ENCODE results near the gene FBXL20. TPM values are rescaled to one million over a fixed set of nuclear protein-coding genes. Genes with fewer than 3 reads are reported as not detected.

Gene FBXL20
- total and polyA plus RNA-seq, 2 experiments from 2014 or later: 9.7 to 11.3 TPM

GRCh38 chr17:39365242-39365641 lies 36.2 kb downstream of the FBXL20 start:
- 2% methylated on average over 4 of the region's 4 CpGs for whole genome bisulfite sequencing, 2 experiments (ENCODE audit: low coverage in 1 of 2, low lambda C conversion rate in 2 of 2, missing lambda C conversion rate in 2 of 2)
- Histone ChIP-seq H3K27me3 (replicated peaks; ENCODE audit: insufficient read depth) (no peaks in the 10 kb centered on the region), H4K20me1 (ENCODE audit: insufficient read depth) (no peaks in the 10 kb centered on the region), H3K27ac (peak overlapping the region; percentile 74), H3K9ac (peak overlapping the region; percentile 52), H2AFZ (peak overlapping the region; percentile 40), H3K9me2 (ENCODE audit: insufficient read depth) (no peaks in the 10 kb centered on the region), H3K4me2 (ENCODE audit: unreplicated experiment) (peak overlapping the region; percentile 77), H3K36me3 (ENCODE audit: low read depth) (no peaks in the 10 kb centered on the region), H3K4me3 (peak overlapping the region; percentile 61), H3K9me3 (ENCODE audit: low read depth) (no peaks in the 10 kb centered on the region), H3F3A (ENCODE audit: insufficient read depth) (peaks cover 37% of the 10 kb centered on the region), H3K4me1 (ENCODE audit: insufficient read depth) (peaks cover 31% of the 10 kb centered on the region), H3K79me2 (ENCODE audit: insufficient read depth) (peaks cover 70% of the 10 kb centered on the region)
- DNase-seq: peak; percentile 88
- TF ChIP-seq EZH2phosphoT487 (IDR thresholded peaks at IDR 0.05; ENCODE audit: insufficient read depth, low read depth) (no peak), EZH2 (IDR thresholded peaks at IDR 0.05; ENCODE audit: insufficient read depth, poor library complexity, severe bottlenecking) (no peak)
- in situ Hi-C loops (cut with MboI): no loop called here

GRCh38 chr17:39364236-39365025 lies 37.0 kb downstream of the FBXL20 start:
- DNase-seq: peak; percentile 60
- H3K9ac ChIP-seq: peak overlapping the region; percentile 52
- peaks cover 37% of the 10 kb centered on the region for H3F3A ChIP-seq (ENCODE audit: insufficient read depth)
- H3K36me3 ChIP-seq (ENCODE audit: low read depth): no peaks in the 10 kb centered on the region
- H3K27me3 ChIP-seq (replicated peaks; ENCODE audit: insufficient read depth): no peaks in the 10 kb centered on the region
- 43 to 45% methylated on average over 8 of the region's 8 CpGs for WGBS, 2 experiments (ENCODE audit: low coverage in 1 of 2, low lambda C conversion rate in 2 of 2, missing lambda C conversion rate in 2 of 2)
- in situ Hi-C loops (cut with MboI): no loop called here
- peak overlapping the region; percentile 61 for H3K4me3 ChIP-seq
- H3K4me2 ChIP-seq (ENCODE audit: unreplicated experiment): peak overlapping the region; percentile 77
- peak overlapping the region; percentile 74 for H3K27ac ChIP-seq
- no peaks in the 10 kb centered on the region for H3K9me3 ChIP-seq (ENCODE audit: low read depth)
- no peak for TF ChIP-seq EZH2 (IDR thresholded peaks at IDR 0.05; ENCODE audit: insufficient read depth, poor library complexity, severe bottlenecking)
- peaks cover 72% of the 10 kb centered on the region for H3K79me2 ChIP-seq (ENCODE audit: insufficient read depth)
- no peaks in the 10 kb centered on the region for H4K20me1 ChIP-seq (ENCODE audit: insufficient read depth)
- H3K4me1 ChIP-seq (ENCODE audit: insufficient read depth): peaks cover 31% of the 10 kb centered on the region
- peak overlapping the region; percentile 40 for H2AFZ ChIP-seq
- no peaks in the 10 kb centered on the region for H3K9me2 ChIP-seq (ENCODE audit: insufficient read depth)

- H3K4me2 ChIP-seq (ENCODE audit: unreplicated experiment): no peak overlapping the region
Observed at GRCh38 chr17:39361064-39361463, 40.4 kb downstream of the FBXL20 start.

GRCh38 chr17:39360537-39360936 lies 40.9 kb downstream of the FBXL20 start:
- H3F3A ChIP-seq (ENCODE audit: insufficient read depth): peaks cover 22% of the 10 kb centered on the region
- no peak overlapping the region for H3K27ac ChIP-seq
- no peak overlapping the region for H3K4me3 ChIP-seq
- H3K36me3 ChIP-seq (ENCODE audit: low read depth): no peaks in the 10 kb centered on the region
- DNase-seq: no peak
- no peak overlapping the region for H3K9ac ChIP-seq
- peaks cover 21% of the 10 kb centered on the region for H3K4me1 ChIP-seq (ENCODE audit: insufficient read depth)
- H4K20me1 ChIP-seq (ENCODE audit: insufficient read depth): no peaks in the 10 kb centered on the region
- TF ChIP-seq EZH2 (IDR thresholded peaks at IDR 0.05; ENCODE audit: insufficient read depth, poor library complexity, severe bottlenecking) (no peak), EZH2phosphoT487 (IDR thresholded peaks at IDR 0.05; ENCODE audit: insufficient read depth, low read depth) (no peak)
- H3K9me3 ChIP-seq (ENCODE audit: low read depth): no peaks in the 10 kb centered on the region
- no peak overlapping the region for H3K4me2 ChIP-seq (ENCODE audit: unreplicated experiment)
- peaks cover 78% of the 10 kb centered on the region for H3K79me2 ChIP-seq (ENCODE audit: insufficient read depth)
- in situ Hi-C loops (cut with MboI): no loop called here
- H3K9me2 ChIP-seq (ENCODE audit: insufficient read depth): no peaks in the 10 kb centered on the region
- H3K27me3 ChIP-seq (replicated peaks; ENCODE audit: insufficient read depth): no peaks in the 10 kb centered on the region
- WGBS, 2 experiments (ENCODE audit: low coverage in 1 of 2, low lambda C conversion rate in 2 of 2, missing lambda C conversion rate in 2 of 2): 53 to 66% methylated on average over 3 of the region's 3 CpGs
- no peak overlapping the region for H2AFZ ChIP-seq

More at GRCh38 chr17:39361064-39361463, 40.4 kb downstream of the FBXL20 start:
- no peak overlapping the region for H3K27ac ChIP-seq
- H4K20me1 ChIP-seq (ENCODE audit: insufficient read depth): no peaks in the 10 kb centered on the region
- no peaks in the 10 kb centered on the region for H3K27me3 ChIP-seq (replicated peaks; ENCODE audit: insufficient read depth)
- DNase-seq: no peak
- in situ Hi-C loops (cut with MboI): no loop called here
- H3K9me3 ChIP-seq (ENCODE audit: low read depth): no peaks in the 10 kb centered on the region
- H3K79me2 ChIP-seq (ENCODE audit: insufficient read depth): peaks cover 82% of the 10 kb centered on the region
- H3F3A ChIP-seq (ENCODE audit: insufficient read depth): peaks cover 27% of the 10 kb centered on the region
- no peak overlapping the region for H2AFZ ChIP-seq
- no peaks in the 10 kb centered on the region for H3K9me2 ChIP-seq (ENCODE audit: insufficient read depth)
- H3K9ac ChIP-seq: no peak overlapping the region
- no peak for TF ChIP-seq EZH2phosphoT487 (IDR thresholded peaks at IDR 0.05; ENCODE audit: insufficient read depth, low read depth)
- TF ChIP-seq EZH2 (IDR thresholded peaks at IDR 0.05; ENCODE audit: insufficient read depth, poor library complexity, severe bottlenecking): no peak
- WGBS, 2 experiments (ENCODE audit: low coverage in 1 of 2, low lambda C conversion rate in 2 of 2, missing lambda C conversion rate in 2 of 2): 91 to 100% methylated on average over 1 of the region's 1 CpG
- no peak overlapping the region for H3K4me3 ChIP-seq
- no peaks in the 10 kb centered on the region for H3K36me3 ChIP-seq (ENCODE audit: low read depth)
- peaks cover 27% of the 10 kb centered on the region for H3K4me1 ChIP-seq (ENCODE audit: insufficient read depth)

Data from GM23248 (cell line).